SIG-M5 (cell line): ENCODE results near the gene MS4A6A.
"Not testable (repeated sequence)": the region's sequence is repeated elsewhere in the genome, so short reads cannot be mapped to it uniquely, and the experiment has no call there.

Experiments used
- DNase-seq: peaks from one replicate; lab custom pipeline; 2025; lab: John Stamatoyannopoulos, UW

MS4A6A gene, protein sequence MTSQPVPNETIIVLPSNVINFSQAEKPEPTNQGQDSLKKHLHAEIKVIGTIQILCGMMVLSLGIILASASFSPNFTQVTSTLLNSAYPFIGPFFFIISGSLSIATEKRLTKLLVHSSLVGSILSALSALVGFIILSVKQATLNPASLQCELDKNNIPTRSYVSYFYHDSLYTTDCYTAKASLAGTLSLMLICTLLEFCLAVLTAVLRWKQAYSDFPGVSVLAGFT

DNA sequence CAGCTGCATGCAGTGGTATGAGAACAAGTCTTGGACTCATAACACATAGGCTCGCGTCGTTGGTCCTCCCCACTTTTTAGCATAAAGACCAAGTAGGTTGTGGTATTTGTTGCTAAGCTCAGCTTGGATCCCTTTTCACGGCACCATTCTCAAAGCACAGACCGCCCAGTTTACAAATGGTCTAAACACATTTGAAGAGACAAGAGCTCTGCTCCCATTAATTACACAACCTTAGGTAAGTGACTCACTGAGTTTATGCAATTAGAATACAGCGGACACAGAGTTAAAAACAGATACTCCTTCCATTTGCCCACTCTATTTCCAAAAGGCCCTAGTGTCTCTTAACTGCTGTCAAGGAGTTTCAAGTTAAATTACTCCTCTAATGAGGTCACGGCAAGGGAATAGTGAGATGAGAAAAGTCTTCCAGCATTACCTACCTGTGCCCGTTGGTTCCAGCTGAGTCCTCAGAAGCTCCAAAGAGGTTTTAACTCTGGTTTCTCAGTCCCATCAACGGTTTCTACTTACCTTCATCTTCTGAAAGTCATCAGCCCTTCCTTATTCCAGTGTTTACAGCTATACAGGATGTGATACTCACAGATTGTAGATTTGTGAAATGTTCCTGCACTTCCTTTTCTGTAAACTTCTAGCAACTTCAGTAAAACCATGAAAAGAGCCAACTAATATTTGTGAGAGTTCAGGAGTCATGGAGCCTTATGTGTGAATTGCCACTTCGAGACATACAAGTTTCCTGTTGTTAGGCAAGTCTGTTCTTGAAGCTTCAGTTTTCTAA, at the start of gene MS4A6A:
Gene MS4A6A (minus strand): TSS at position 543 of the 790 bp plus-strand sequence. CDS start 1,356 bp downstream, outside the sequence.
- peak; percentile 56 for DNase-seq

DNA sequence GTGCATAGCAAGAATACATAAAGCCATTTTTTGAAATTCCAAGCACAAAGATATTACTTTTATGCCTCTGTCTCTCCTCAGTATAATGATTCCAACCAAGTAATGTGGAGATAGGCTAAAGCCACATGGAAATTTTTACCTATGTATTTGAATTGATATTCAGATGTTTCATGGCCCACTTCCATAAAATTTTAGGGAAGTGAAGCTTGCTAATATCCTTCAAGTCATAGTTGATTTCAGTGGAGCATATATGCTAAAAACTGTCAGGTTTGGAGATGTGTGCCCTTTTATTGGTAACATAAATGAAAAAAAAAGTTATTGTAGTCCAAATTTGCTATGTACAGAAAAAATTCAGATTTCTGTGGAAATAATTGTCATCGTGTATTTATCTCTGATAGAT, 47.8 kb upstream of the MS4A6A start:
- DNase-seq = no peak

DNA sequence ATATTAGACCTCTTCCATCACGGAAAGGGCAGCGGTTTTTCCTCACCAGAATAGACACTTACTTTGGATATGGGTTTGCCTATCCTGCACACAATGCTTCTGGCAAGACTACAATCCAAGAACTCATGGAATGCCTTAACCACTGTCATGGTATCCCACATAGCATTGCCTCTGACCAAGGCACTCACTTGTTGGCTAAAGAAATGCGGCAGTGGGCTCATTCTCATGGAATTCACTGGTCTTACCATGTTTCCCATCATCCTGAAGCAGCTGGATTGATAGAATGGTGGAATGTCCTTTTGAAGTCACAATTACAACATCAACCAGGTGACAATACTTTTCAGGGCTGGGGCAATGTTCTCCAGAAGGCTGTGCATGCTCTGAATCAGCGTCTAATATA, 39.3 kb upstream of the MS4A6A start:
- no peak for DNase-seq

DNA sequence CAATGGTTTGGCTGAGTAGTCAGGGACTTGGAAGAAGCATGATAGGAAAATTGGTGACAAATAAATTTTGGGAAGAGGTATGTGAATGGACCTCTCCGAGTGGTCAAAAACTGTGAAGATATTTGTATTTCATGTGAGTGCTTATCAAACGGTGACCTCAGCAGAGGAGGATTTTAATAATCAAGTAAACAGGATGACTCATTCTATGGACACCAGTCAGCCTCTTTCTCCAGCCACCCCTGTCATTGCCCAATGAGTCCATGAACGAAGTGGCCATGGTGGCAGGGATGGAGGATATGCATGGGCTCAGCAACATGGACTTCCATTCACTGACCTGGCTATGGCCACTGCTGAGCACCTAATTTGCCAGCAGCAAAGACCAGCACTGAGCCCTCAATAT, 38.8 kb upstream of the MS4A6A start:
- DNase-seq = no peak

DNA sequence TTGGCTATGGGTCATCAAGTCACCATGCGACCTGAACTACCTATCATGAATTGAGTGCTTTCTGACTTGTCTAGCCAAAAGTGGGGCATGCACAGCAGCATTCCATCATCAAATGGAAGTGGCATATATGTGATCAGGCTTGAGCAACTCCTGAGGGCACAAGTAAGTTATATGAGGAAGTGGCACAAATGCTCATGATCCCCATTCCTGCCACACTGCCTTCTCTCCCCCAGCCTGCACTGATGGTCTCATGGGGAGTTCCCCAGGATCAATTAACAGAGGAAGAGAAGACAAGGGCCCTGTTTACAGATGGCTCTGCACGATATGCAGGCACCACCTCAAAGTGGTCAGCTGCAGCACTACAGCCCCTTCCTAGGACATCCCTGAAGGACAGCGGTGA, 38.3 kb upstream of the MS4A6A start:
- DNase-seq = no peak

DNA sequence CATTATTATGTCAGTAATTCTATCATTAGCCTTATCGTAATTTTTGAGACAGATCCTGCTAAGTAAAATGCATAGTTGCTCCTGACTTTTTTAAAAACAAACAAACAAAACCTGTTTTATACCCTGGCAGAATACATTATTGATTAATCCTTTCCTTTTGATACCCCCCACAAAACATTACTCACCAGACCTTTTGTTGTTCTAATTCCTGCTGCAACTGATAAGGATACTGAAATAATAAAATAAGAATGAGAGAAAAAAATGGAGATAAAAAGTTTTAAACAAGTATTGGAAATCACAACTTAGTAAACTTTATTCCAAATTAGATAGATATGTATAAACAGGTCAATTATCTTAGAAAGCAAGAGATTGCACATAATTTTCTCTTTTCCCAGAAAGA, 31.5 kb upstream of the MS4A6A start:
- no peak for DNase-seq

DNA sequence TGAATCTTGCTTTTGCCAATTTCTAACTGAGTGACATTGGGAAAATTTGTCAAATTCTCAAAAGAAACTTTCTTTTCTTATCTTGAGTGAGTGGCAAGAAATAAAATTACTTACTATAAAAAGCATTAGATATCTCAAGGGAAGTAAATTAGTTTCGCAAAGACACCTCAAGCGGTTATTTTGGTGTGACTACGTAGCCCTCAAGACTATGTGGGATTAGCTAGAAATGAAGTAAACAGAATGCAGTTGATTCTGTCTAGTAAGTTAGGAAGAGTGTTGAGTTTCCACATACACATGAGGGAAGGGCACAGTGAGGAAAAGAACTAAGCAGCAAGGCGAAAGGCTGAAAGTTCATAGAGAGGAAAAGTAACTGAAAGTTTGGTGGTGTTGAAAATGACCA, 28.3 kb upstream of the MS4A6A start:
- no peak for DNase-seq

DNA sequence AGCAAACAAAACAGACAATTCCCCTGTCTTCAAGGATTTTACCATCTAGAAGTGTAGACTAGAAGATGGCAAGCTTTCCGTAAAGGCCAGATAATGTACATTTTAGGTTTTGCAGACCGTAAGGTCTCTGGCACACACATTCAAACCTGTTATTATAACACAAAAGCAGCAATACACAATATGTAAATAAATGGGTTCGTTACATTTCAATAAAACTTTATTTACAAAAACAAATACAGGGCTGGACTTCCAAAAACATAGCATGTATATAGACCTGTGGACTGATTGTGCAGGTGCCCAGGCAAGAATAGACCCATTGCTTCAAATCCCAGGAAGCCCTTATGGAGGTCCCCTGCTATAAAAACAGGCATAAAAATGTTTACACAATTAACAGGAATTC, 27.1 kb upstream of the MS4A6A start:
- no peak for DNase-seq

DNA sequence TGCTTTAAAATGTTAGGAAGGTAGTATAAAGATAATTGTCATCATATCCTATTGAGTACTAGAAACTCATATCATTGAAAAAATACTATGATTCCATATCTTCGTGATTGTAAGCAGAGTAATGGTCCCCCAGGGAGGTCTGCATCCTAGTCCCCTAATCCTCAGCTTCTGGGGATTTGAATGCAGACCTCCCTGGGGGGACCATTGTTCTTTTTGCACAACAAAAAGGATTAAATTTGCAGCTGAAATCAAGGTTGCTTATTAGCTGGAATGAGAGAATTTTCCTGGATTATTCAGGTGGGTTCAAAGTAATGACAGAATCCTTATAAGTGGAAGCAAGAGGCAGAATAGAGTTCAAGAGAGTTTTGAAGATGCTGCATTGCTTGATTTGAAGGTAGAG, 26.1 kb upstream of the MS4A6A start:
- no peak for DNase-seq

DNA sequence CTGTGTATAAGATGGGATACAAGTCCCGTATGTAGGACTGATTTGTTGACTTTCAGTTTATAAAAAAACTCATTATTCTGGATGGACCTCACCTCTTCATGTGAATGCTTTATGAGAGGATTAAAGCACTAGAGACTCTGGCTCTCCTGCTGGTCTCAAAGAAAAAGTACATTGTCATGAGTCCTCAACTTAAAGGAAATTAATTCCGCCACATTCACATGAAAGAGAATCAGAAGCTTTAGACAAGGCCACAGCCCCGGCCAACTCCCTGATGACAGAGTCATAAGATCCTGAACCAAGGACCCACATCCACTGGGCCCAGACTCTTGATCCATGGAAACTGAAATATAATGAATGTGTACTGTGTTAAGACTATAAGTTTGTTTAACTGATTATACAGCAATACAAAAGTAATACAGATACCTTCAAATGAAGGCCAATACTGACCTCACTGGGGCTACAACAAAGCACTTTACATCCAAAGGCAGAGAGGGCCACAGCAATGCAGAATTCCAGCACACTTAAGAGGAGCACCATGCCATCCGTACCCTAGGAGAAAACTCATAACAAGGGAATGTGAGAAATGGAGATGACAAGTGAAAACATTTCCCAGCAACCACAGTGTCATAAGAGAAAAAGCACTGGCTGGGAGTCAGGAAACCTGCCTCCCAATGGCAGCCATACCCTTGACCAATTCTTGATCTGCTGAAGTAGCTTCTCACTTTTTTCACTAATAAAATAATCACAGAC, 25.4 kb upstream of the MS4A6A start:
- no peak for DNase-seq

DNA sequence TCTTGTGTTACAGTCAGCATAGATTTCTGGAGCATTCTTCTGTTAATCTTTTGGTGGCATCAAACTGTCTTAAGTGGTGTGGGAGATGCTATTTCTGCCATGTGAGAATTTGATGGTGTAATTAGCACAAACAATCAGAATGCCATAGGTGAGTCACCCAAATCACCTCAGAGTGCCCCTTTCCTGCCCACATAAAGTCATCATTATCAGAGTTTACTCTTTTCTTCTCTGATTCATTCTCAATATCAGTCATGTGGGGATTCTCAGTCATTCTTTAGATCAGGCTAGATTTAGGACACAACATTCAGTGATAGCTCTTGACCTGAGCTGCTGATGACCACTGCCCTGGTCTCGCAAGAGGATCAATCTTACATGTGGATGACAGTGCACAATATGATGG, 23.7 kb upstream of the MS4A6A start:
- DNase-seq = no peak

DNA sequence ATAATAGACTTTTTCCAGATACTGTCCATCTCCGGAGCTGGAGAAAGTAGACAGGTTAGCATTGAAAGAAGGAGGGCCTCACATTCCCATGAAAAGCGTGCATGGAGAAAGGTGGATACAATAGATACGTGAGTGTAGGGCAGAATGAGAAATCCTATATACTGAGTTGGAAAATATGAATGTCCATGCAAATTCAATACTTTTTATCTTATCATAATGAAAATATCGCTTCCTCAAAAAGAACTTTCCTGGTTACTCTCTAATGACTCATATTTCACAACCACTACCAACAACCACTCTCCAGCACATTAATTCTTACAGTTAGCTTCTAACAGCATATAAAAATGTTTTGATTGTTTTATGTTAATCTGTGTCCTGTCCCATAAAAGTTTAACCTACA, 22.0 kb upstream of the MS4A6A start:
- DNase-seq = peak; percentile 5

DNA sequence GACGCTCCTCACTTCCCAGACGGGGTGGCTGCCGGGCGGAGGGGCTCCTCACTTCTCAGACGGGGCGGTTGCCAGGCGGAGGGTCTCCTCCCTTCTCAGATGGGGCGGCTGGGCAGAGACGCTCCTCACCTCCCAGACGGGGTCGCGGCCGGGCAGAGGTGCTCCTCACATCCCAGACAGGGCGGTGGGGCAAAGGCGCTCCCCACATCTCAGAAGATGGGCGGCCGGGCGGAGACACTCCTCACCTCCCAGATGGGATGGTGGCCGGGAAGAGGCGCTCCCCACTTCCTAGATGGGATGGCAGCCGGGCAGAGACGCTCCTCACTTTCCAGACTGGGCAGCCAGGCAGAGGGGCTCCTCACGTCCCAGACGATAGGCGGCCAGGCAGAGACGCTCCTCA, 18.5 kb upstream of the MS4A6A start:
- DNase-seq = not testable (repeated sequence)

DNA sequence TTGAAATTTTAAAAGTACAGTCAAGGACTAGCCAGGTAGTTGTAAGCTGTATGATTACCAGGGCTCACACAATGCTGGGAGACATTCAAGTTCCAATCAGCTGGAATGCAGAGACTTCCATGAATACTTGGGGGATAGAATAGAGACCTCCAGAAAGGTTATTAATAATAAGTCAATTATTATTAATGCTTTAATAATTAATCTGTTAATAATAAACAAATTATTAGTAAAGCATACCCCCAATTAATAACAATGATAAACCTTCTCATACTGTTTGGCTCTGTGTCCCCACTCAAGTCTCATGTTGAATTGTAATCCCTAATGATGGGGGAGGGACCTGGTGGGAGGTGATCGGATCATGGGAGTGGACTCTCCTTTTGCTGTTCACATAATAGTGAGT, 14.6 kb upstream of the MS4A6A start:
- DNase-seq = no peak

DNA sequence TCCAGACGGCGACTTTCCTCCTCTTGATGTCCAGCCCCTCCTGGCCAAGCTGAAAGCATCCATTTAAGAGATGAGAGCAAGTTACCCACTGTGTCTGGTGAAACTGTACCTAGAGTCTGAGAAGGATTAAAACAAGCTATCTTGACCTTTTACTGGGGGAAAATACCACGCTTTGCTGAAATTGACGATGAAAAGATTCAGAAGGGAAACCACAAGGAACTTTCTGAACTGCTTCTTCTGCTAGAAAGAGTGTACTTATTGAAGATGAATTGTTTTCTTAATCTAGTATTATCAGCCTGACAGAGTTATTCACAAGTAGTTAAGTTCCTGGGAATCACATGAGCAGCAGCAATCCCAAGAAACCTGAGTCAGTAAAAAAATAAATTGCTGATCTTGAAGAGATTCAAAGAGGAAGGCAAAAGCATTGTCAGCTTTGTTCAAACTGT, 13.1 kb upstream of the MS4A6A start:
- DNase-seq = no peak

DNA sequence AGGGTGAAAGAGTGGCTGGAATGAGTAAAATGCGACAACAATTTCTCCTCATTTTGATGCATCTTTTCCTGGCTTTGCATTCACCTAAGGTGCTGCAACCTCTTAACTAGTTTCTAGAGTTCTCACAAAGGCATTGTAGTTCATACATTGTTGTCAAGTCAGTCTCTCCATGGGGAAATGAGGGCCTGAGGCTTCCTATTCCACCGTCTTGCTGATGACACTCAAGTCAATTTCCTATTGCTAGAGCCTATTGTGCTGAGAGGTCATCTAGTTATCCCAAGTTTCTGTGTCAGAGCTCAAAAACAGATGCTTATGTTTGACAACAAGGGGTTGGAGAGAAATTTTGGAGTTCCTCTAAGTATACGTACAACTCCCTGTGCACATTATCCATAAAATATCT, 11.6 kb upstream of the MS4A6A start:
- DNase-seq = no peak

DNA sequence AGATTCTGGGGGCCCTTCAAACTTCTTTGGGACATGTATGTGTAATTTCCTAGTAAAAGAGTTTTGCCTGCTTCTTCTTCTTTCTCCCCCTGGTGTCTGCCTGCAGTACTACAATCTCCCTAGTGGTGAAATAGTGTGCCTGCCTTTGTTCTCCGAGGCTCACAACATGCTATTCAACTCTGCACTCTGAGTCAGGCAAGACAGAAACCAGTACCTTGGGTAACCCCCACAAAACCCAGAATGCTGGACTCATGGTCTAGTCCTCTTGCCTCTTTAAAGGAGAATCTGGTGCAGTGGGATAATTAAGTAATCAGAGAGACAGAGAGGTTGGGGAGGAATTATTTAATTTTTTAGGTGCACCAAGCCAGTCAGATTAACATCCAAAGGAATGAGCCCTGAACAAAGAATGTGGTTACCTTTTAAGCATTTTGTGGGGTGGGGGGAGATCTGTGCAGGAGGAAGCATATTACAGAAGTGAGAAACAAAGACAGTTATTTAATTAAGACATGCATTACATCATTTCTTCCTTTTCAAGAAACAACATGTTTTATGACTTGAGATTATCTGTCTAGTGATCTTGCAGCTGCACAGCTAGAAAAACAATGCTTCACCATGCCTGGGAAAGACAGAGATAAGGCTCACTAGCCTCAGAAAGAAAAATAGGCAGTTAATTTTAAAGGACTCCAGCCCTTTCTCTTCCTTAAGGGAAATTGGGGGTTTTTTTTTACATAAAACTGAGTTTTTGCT, 11.0 kb upstream of the MS4A6A start:
- peak; percentile 79 for DNase-seq

DNA sequence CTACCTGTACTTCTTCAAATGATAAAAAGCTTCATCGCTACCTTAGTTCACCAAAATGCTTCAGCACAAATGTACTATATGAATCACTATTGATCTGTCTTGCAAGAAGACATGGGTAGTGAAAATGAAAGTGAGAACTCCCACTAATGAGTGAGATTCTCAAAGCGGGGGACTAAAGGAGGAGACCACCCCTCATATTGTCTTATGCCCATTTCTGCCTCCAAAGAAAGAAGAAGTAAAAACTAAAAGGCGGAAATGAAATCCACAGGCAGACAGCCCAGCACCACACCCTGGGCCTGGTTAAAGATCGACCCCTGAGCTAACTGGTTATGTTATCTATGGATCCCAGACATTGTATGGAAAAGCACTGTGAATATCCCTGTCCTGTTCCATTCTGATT, 9.7 kb upstream of the MS4A6A start:
- not testable (repeated sequence) for DNase-seq

DNA sequence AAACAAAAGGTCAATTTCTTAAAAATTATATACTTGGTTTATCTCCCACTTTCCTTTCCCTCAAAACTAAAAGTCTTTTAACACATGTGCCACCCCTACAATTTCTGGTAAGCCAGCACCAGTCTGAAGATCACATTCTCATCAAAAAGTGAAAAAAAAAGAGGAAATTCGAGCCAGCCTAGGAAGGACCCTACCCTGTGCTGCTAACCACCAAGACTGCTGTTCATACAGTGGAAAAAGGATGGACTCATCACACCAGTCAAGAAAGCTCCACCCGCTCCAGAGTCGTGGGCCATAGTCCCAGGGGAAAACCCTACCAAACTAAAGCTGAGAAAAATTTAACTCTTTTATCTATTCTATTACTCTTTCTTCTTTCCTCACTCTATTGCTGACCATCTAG, 5.6 kb upstream of the MS4A6A start:
- DNase-seq = peak; percentile 48

DNA sequence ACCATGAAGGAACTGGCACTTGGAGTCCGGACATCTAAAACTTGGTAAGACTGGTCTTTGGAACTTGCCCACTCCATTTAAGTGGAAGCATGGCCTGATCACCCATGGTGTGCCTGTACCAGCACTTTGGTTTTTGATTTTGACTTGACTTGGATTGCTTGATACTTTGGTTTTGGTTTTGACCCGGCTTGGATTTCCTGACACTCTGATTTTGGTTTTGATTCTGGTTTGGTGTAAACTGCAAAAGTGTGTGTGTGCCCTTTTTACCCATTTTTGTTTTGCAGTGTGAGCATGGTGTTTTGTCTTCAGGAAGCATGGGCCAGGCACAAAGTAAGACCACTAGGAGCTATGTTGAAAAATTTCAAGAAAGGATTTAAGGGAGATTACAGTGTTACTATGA, 3.2 kb upstream of the MS4A6A start:
- DNase-seq = not testable (repeated sequence)

DNA sequence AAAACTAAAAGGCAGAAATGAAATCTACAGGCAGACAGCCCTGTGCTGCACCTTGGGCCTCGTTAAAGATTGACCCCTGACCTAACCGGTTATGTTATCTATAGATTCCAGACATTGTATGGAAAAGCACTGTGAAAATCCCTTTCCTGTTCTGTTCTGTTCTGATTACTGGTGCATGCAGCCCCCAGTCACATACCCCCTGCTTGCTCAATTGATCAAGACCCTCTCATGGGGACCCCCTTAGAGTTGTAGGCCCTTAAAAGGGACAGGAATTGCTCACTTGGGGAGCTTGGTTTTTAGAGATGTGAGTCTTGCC, 2.6 kb upstream of the MS4A6A start:
- not testable (repeated sequence) for DNase-seq

DNA sequence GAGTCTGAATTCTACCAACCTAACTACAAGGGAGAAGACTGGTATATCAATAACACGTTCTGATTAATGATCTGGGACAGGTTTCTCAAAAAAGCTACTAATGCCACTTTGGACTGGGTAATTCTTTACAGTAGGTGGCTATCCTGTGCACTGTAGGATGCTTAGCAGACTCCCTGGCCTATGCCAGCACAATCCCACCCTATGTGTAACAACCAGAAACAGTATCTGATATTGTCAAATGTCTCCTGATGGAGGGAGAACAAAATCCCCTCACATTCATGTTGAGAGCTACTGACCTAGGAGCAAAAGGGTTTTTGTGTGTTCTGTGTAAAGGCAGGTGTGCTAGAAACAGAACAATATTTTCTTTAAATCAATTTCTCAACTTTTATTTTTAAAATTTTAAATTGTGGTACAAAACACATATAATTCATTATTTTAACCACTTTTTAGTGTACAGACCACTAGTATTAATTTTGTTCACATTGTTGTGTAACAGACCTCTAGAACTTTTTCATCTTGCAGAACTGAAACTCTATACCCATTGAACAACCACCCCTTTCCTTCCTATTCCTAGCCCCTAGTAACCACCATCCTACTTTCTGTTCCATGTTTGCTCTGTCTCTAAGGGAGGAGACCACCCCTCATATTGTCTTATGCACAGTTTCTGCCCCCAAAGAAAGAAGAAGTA, 2.1 kb upstream of the MS4A6A start:
- DNase-seq = peak; percentile 87
